ENCODE measurements around the gene EFNA5.

The EFNA5 gene

GRCh38 chr5:107634981-107635848, 35.5 kb downstream of the EFNA5 start:
- peak; percentile 14 for DNase-seq (ENCODE audit: low read depth, low spot score)
- H3K4me3 ChIP-seq (ENCODE audit: low read depth, low read length), result no peak overlapping the region
- no peak for TF ChIP-seq CTCF (IDR thresholded peaks at IDR 0.05; ENCODE audit: low read depth, low read length)
- in situ Hi-C loops (cut with HindIII; ENCODE audit: low sequenced_read_pairs), result no loop called here

- DNase-seq (ENCODE audit: low read depth, low spot score), result peak; percentile 45
- in situ Hi-C loops (cut with HindIII; ENCODE audit: low sequenced_read_pairs), result no loop called here
- no peak for TF ChIP-seq CTCF (IDR thresholded peaks at IDR 0.05; ENCODE audit: low read depth, low read length)
- H3K4me3 ChIP-seq (ENCODE audit: low read depth, low read length), result no peak overlapping the region
Observed at GRCh38 chr5:107633171-107633901, 37.4 kb downstream of the EFNA5 start.

- H3K4me3 ChIP-seq (ENCODE audit: low read depth, low read length), result no peak overlapping the region
- in situ Hi-C loops (cut with HindIII; ENCODE audit: low sequenced_read_pairs), result no loop called here
- DNase-seq (ENCODE audit: low read depth, low spot score), result no peak
- TF ChIP-seq CTCF (IDR thresholded peaks at IDR 0.05; ENCODE audit: low read depth, low read length), result no peak
Observed at GRCh38 chr5:107631805-107632362, 38.9 kb downstream of the EFNA5 start.

- no peak for TF ChIP-seq CTCF (IDR thresholded peaks at IDR 0.05; ENCODE audit: low read depth, low read length)
- in situ Hi-C loops (cut with HindIII; ENCODE audit: low sequenced_read_pairs), result no loop called here
- no peak for DNase-seq (ENCODE audit: low read depth, low spot score)
- no peak overlapping the region for H3K4me3 ChIP-seq (ENCODE audit: low read depth, low read length)
Observed at GRCh38 chr5:107630184-107630583, 40.6 kb downstream of the EFNA5 start.

GRCh38 chr5:107624235-107624634, 46.5 kb downstream of the EFNA5 start:
- DNase-seq (ENCODE audit: low read depth, low spot score), result no peak
- no peak for TF ChIP-seq CTCF (IDR thresholded peaks at IDR 0.05; ENCODE audit: low read depth, low read length)
- in situ Hi-C loops (cut with HindIII; ENCODE audit: low sequenced_read_pairs), result no loop called here
- no peak overlapping the region for H3K4me3 ChIP-seq (ENCODE audit: low read depth, low read length)

- no peak overlapping the region for H3K4me3 ChIP-seq (ENCODE audit: low read depth, low read length)
- no peak for TF ChIP-seq CTCF (IDR thresholded peaks at IDR 0.05; ENCODE audit: low read depth, low read length)
- DNase-seq (ENCODE audit: low read depth, low spot score), result no peak
- in situ Hi-C loops (cut with HindIII; ENCODE audit: low sequenced_read_pairs), result no loop called here
Observed at GRCh38 chr5:107621089-107621488, 49.6 kb downstream of the EFNA5 start.
